Stimulated activated naive B cell treated with anti-CD40 and anti-IgM and Interleukin-4, amounts not matched to agents 10 μg/mL and 1 μg/mL and 100 μg/mL, for 72 hours (primary cell): ENCODE results near the gene STARD7.
A peak's percentile ranks its signal among the peaks of the same experiment; 100 is the strongest.

Experiments used
- ATAC-seq, 2 donors: fragments of 150-1000 bp; cut with Tn5 transposase; replicated peaks; 2 replicates each; pipeline ENCODE4 v1.10.0; 2021; ENCODE audit warnings: moderate library complexity in 1 of 2
- DNase-seq: peaks from one replicate; pipeline ENCODE4 v3.0.0; 2021
- H3K27ac Mint-ChIP-seq: one replicate; pipeline ENCODE4 v1.8.0; 2022; ENCODE audit warnings: mild to moderate bottlenecking, mixed read lengths
- H3K27me3 Mint-ChIP-seq, 2 donors: one replicate each; pipeline ENCODE4 v1.8.0; 2022; ENCODE audit warnings: mixed read lengths in 2 of 2
- H3K36me3 Mint-ChIP-seq, 2 donors: one replicate each; pipeline ENCODE4 v1.8.0; 2022; ENCODE audit warnings: mixed read lengths in 2 of 2, mild to moderate bottlenecking in 1 of 2
- H3K4me1 Mint-ChIP-seq, 2 donors: one replicate each; pipeline ENCODE4 v1.8.0; 2022; ENCODE audit warnings: mixed read lengths in 2 of 2, mild to moderate bottlenecking in 1 of 2
- H3K4me3 Mint-ChIP-seq, 2 donors: one replicate each; pipeline ENCODE4 v1.8.0; 2022; ENCODE audit warnings: mild to moderate bottlenecking in 2 of 2, mixed read lengths in 2 of 2, moderate library complexity in 1 of 2
- H3K9me3 Mint-ChIP-seq, 2 donors: one replicate each; pipeline ENCODE4 v1.8.0; 2022; ENCODE audit warnings: mixed read lengths in 2 of 2, mild to moderate bottlenecking in 1 of 2

Gene STARD7

DNA sequence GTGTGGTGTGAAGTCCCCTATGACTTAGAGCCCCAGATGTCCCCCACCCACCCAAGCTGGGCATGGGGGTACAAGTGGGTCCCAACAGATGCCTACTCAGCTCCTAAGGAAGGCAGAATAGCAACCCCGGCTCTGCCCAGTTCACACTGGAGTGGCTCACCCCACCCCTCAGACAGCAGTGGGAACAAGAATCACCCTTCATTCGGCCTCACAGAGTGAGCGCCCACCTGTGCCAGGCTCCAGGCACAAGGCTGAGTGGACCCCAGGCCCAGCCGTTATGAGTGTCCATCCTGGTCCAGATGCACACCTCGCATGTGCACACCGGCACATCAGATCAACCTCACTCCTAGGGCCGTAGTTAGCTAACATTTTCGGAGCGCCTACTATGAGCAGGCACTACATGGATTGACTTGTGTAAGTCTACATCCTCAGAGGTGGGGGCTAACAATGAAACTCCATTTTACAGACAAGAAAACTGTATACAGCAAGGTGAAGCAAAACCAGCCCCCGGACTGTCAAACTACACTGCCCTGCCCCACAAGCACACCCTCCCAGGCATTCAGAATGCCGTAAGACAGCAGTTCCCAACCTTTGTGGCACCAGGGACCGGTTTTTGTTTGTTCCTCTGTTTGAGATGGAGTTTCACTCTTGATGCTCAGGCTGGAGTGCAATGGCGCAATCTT, 67.5 kb downstream of the STARD7 start:
- ATAC-seq (no peak), DNase-seq (no peak)
- peak overlapping the region in 1 of 2 donors; percentile 32 for H3K4me3 Mint-ChIP-seq
- no peaks in the 10 kb centered on the region for H3K9me3 Mint-ChIP-seq
- peak overlapping the region; percentile 79 for H3K27ac Mint-ChIP-seq
- H3K36me3 Mint-ChIP-seq, result peaks cover 27 to 35% of the 10 kb centered on the region in 2 donors
- no peaks in the 10 kb centered on the region for H3K27me3 Mint-ChIP-seq
- peaks cover 33 to 68% of the 10 kb centered on the region in 2 donors for H3K4me1 Mint-ChIP-seq

DNA sequence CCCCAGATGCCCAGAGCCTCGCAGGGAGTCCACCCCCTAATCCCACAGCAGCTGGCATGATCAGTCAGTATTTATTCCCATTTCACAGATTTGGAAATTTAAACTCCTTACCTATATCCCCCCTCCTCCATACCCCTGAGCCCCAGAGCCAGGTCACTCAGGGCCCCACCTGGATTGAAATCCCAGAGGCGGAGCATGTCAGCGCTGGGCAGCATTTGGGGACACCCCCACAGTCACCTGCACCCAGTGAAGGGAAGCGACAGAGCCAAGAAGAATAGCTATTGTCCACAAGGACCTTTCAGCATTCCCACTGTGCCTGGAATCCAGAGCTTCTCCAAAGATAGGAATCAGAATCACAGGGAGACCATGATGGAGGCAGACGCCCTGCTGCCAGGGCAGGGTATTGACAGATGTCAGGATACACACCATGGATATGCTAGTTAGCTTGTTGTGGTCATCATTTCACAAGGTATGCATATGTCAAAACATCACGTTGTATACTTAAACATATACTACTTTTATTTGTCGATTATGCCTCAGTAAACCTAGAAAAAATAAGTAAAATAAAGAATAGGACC, 69.4 kb downstream of the STARD7 start:
- DNase-seq (no peak), ATAC-seq (no peak)
- H3K4me3 Mint-ChIP-seq, result peak overlapping the region in 1 of 2 donors; percentile 39
- H3K36me3 Mint-ChIP-seq, result peaks cover 22 to 33% of the 10 kb centered on the region in 2 donors
- no peaks in the 10 kb centered on the region for H3K9me3 Mint-ChIP-seq
- H3K27ac Mint-ChIP-seq, result peak overlapping the region; percentile 42
- H3K27me3 Mint-ChIP-seq, result no peaks in the 10 kb centered on the region
- H3K4me1 Mint-ChIP-seq, result peaks cover 27 to 56% of the 10 kb centered on the region in 2 donors

DNA sequence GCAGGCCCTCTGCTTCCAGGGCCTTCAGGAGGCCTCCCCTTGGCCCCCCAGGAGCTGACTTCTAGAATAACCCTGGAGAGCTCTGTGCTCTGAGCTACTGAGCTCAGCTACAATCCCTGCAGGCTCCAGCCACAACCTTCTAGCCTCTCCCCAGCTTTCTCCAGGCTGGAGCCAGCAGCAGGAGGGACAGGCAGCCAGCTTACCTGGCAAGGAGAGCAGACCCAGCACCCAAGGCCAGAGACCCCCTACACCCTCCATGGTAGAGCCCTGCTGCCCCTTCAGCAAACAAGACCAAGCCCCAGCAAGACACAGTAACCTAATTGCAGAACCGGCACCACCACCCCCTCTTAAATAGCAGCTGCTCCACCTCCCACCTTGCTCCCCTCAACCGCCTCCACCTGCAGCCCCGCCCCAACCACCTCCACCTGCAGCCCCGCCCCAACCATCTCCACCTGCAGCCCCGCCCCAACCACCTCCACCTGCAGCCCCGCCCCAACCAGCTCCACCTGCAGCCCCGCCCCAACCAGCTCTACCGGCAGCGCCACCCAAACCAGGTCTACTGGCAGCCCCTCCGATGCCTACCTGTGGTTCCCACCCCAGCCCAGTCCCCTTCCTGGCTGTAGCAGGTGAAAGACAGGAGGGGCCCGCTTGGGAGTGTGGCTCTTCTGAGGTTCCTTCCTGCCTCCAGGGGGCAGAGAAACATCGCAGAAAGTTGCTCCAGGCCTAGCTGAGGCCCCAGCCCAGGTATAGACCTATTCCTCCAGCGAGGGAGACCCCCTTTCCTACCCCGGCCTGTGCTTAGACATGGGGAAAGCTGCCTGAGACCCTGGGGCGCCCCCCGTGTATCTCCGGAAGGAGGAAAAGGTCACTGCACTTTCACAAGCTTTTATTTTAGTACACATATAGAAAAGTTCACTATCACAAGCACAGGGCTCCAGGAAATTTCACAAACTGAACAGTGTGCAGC, 70.2 kb downstream of the STARD7 start, which contains the start of gene ASTL:
Gene ASTL, minus strand, starts transcription at position 324 of the 967 bp plus-strand sequence. Its CDS starts 66 bp downstream, at position 258.
- Mint-ChIP-seq H3K4me1 (peaks cover 26 to 48% of the 10 kb centered on the region in 2 donors), H3K4me3 (peak within 1 kb of the TSS; percentile 39 to 44), H3K27ac (peak within 1 kb of the TSS; percentile 83), H3K36me3 (peaks cover 14 to 25% of the 10 kb centered on the region in 2 donors), H3K27me3 (no peaks in the 10 kb centered on the region), H3K9me3 (no peaks in the 10 kb centered on the region)
- ATAC-seq (peak; percentile 75 to 77), DNase-seq (peak; percentile 65)

DNA sequence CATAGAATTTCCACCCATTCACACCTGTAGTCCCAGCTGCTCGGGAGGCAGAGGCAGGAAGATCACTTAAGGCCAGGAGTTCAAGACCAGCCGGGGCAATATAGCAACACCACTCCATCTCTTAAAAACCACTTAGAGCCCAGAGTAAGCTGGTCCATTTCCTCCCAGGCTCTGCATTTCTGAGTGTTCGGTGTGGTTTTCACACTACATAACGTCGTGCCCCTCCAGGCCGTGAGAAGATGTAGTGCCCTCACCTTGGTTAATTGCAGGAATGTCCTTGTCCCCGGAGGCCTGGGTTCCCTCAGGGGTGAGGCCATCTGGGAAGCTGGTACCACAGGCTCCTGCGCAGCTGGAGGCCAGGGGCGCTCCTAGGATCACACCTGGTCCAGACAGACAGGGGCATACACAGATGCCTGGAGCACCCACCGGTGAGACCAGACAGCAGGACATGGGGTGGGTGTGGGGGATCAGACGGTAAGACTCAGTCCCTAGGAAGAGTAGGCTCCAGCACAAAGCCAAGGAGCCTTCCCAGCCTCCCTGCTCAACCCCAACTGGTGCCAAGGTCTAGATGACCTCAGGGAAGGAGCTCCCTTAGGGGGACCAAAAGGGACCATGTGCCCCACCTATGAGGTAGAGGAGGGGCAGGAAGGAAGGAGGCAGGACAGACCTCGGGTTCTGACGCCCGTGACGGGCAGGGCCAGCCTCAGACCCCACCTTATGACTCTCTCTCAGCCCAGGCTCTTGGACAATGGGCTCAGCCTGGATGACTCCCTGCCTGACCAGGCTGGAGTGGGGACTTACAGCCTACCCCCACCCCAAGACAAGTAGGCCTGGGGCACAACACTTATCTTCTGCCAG, 71.1 kb downstream of the STARD7 start:
- Mint-ChIP-seq H3K36me3 (peaks cover 6 to 16% of the 10 kb centered on the region in 2 donors), H3K27me3 (no peaks in the 10 kb centered on the region), H3K9me3 (no peaks in the 10 kb centered on the region), H3K4me3 (peak overlapping the region in 1 of 2 donors; percentile 44), H3K4me1 (peaks cover 21 to 39% of the 10 kb centered on the region in 2 donors), H3K27ac (peak overlapping the region; percentile 42)
- ATAC-seq (no peak), DNase-seq (no peak)

DNA sequence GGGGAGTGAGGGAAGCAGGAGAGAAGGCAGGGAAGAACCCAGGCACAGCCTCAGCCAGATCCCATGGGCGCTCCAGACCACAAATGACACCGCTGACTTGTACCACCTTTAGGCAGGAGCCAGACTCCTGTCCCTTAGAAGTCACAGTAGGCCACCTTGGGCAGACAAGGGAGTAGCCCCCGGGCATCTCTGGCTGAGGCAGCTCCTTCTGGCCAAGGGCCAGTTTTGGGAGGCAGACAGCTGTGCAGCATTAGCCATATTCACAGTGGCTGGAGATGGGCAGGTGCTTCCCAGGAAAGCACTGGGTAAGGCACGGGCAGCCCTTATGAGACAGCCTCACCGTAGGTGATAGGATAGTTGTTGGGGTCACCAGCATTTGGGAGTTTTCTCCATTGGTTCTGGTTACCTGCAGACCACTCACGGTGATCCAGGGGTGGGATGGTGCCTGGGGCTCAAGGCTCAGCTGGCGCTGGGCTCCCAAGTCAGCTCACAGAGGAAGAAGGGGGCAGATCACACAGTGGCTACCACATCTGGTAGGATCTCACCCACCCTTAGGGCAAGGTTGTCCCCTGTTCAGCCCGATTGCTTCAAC, 72.4 kb downstream of the STARD7 start:
- Mint-ChIP-seq H3K9me3 (no peaks in the 10 kb centered on the region), H3K36me3 (peaks cover 6 to 13% of the 10 kb centered on the region in 2 donors), H3K4me1 (peaks cover 14 to 26% of the 10 kb centered on the region in 2 donors), H3K27me3 (no peaks in the 10 kb centered on the region), H3K27ac (no peak overlapping the region), H3K4me3 (no peak overlapping the region)
- no peak for DNase-seq
- ATAC-seq, result no peak

DNA sequence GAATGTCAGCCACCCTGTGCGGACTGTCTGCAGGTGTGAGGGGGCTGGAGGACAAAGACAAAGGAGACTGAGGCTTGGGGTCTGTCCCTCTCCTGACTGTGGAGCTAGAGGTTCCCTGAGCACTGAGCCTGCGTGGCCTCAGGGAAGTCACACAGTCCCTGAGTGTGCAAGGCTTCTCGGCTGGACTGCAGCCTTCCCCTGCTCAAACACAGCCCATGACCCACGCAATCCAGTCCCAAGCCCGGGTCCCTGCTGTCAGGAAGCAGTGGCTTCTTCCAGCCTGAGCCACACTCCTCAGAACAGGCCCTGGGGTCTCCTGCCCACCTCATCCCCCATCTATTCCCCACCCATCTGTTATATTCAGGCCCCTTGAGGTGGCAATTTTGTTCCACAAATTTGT, 73.0 kb downstream of the STARD7 start:
- no peaks in the 10 kb centered on the region for H3K27me3 Mint-ChIP-seq
- DNase-seq (no peak), ATAC-seq (no peak)
- H3K27ac Mint-ChIP-seq, result no peak overlapping the region
- no peak overlapping the region for H3K4me3 Mint-ChIP-seq
- no peaks in the 10 kb centered on the region for H3K9me3 Mint-ChIP-seq
- H3K4me1 Mint-ChIP-seq, result peaks cover 9 to 22% of the 10 kb centered on the region in 2 donors
- H3K36me3 Mint-ChIP-seq, result peaks cover 6 to 13% of the 10 kb centered on the region in 2 donors

DNA sequence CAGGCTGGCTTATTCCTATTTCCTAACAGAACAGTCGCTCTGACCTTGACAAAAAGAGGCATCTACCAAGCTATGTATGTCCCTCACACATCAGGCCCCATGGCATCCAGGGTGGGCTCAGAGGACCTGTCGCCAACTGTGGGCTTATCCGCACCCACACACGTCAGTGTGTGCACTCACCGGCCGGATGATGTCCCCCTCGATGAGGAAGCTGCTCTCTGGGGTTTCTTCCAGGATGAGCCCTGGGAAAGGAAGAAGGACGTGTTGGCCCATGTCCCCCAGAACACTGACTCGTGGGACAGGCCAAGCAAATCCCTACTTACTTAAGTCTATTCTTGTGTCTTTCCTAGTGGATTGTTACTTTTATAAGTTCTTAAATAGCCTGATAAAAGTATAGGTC, 73.5 kb downstream of the STARD7 start:
- Mint-ChIP-seq H3K36me3 (peaks cover 6 to 17% of the 10 kb centered on the region in 2 donors), H3K9me3 (no peaks in the 10 kb centered on the region), H3K4me1 (peaks cover 7 to 22% of the 10 kb centered on the region in 2 donors), H3K4me3 (no peak overlapping the region), H3K27me3 (no peaks in the 10 kb centered on the region), H3K27ac (peak overlapping the region; percentile 33)
- ATAC-seq, result no peak
- no peak for DNase-seq
